Hepatocyte (in vitro differentiated cells): ENCODE measurements around the gene FAM83F. TPM values are rescaled to one million over a fixed set of nuclear protein-coding genes. Genes with fewer than 3 reads are reported as not detected.

Experiments
- DNase-seq: peaks from one replicate; pipeline ENCODE4 v3.0.0-alpha.2; 2016; ENCODE audit warnings: low spot score
- H2AFZ ChIP-seq: fragments of 200-600 bp; sonication (generic); 2 replicates; pipeline ENCODE4 v1.6.0; 2016; ENCODE audit warnings: antibody characterized with exemption, mild to moderate bottlenecking
- H3K27ac ChIP-seq: fragments of 200-600 bp; sonication (generic); 2 replicates; pipeline ENCODE4 v1.5.1; 2016; ENCODE audit warnings: mild to moderate bottlenecking
- H3K27me3 ChIP-seq: fragments of 200-600 bp; sonication (generic); 2 replicates; pipeline ENCODE4 v1.6.1; 2016
- H3K36me3 ChIP-seq: fragments of 200-600 bp; sonication (generic); replicated peaks from 2 replicates; pipeline ENCODE4 v1.5.1; 2016; ENCODE audit warnings: low read depth; ENCODE audit not compliant: insufficient read depth
- H3K4me1 ChIP-seq: fragments of 200-600 bp; sonication (generic); 2 replicates; pipeline ENCODE4 v1.5.1; 2016; ENCODE audit warnings: mild to moderate bottlenecking, moderate library complexity; ENCODE audit not compliant: insufficient read depth
- H3K4me2 ChIP-seq: fragments of 200-600 bp; sonication (generic); 2 replicates; pipeline ENCODE4 v1.6.0; 2016
- H3K4me3 ChIP-seq: fragments of 200-600 bp; sonication (generic); 2 replicates; pipeline ENCODE4 v1.5.1; 2016; ENCODE audit warnings: mild to moderate bottlenecking
- H3K79me2 ChIP-seq: fragments of 200-600 bp; sonication (generic); 2 replicates; pipeline ENCODE4 v1.6.0; 2017; ENCODE audit warnings: mild to moderate bottlenecking
- H3K9me2 ChIP-seq: fragments of 200-600 bp; sonication (generic); replicated peaks from 2 replicates; pipeline ENCODE4 v1.6.0; 2017; ENCODE audit warnings: mild to moderate bottlenecking; ENCODE audit not compliant: insufficient read depth
- H3K9me3 ChIP-seq: fragments of 200-600 bp; sonication (generic); 2 replicates; pipeline ENCODE4 v1.5.1; 2016; ENCODE audit warnings: low read depth, mild to moderate bottlenecking
- H4K20me1 ChIP-seq: fragments of 200-600 bp; sonication (generic); 2 replicates; pipeline ENCODE4 v1.6.0; 2016; ENCODE audit warnings: mild to moderate bottlenecking; ENCODE audit not compliant: insufficient read depth, poor library complexity, severe bottlenecking
- CTCF ChIP-seq: fragments of 200-600 bp; sonication (generic); IDR thresholded peaks from 2 replicates; pipeline ENCODE4 v1.5.1; 2016; ENCODE audit warnings: antibody characterized with exemption, mild to moderate bottlenecking; ENCODE audit not compliant: poor library complexity
- EZH2 ChIP-seq: fragments of 200-600 bp; sonication (generic); IDR thresholded peaks from 2 replicates; pipeline ENCODE4 v1.6.1; 2016; ENCODE audit warnings: antibody characterized with exemption, mild to moderate bottlenecking, borderline replicate concordance
- EZH2phosphoT487 ChIP-seq: fragments of 200-600 bp; sonication (generic); IDR thresholded peaks from one replicate; pipeline ENCODE4 v1.6.1; 2018; ENCODE audit warnings: antibody characterized with exemption, mild to moderate bottlenecking, low read depth, moderate library complexity; ENCODE audit not compliant: unreplicated experiment, severe bottlenecking
- WGBS: methylation state at CpG from one replicate; pipeline ENCODE4 v1.1.6; 2016; ENCODE audit warnings: low lambda C conversion rate; ENCODE audit errors: missing lambda C conversion rate; 5-methylcytosine and 5-hydroxymethylcytosine counted together
- polyA plus RNA-seq: library from polyadenylated mRNA; unstranded; fragments of >200 nt; fragmentation: Nextera tagmentation; extraction: Ambion mirVana; gene quantifications from 2 replicates; pipeline ENCODE4 v1.2.1, GENCODE V29; 2016
- total RNA-seq: library from RNA; depleted of rRNA; stranded (reverse); fragments of >200 nt; gene quantifications from 2 replicates; pipeline ENCODE4 v1.2.3, GENCODE V29; 2014

The FAM83F gene
- total and polyA plus RNA-seq, 2 experiments from 2014 or later: 10.8 to 12.8 TPM

- Histone ChIP-seq H3K4me3 (no peak overlapping the region), H3K4me1 (no peaks in the 10 kb centered on the region), H3K27me3 (peaks cover 11% of the 10 kb centered on the region), H4K20me1 (no peaks in the 10 kb centered on the region), H3K9me3 (no peaks in the 10 kb centered on the region), H3K9me2 (no peaks in the 10 kb centered on the region), H3K4me2 (no peak overlapping the region), H2AFZ (no peak overlapping the region), H3K79me2 (no peaks in the 10 kb centered on the region), H3K27ac (no peak overlapping the region), H3K36me3 (no peaks in the 10 kb centered on the region)
- DNase-seq: no peak
- 84% methylated on average over 6 of the region's 6 CpGs for WGBS
- TF ChIP-seq CTCF (no peak), EZH2phosphoT487 (no peak), EZH2 (no peak)
Observed at GRCh38 chr22:39980596-39980995, 14.2 kb upstream of the FAM83F start.

GRCh38 chr22:39983346-39983745 lies 11.4 kb upstream of the FAM83F start:
- H3K9me2 ChIP-seq: no peaks in the 10 kb centered on the region
- H3K79me2 ChIP-seq: no peaks in the 10 kb centered on the region

GRCh38 chr22:39984006-39984405 lies 10.7 kb upstream of the FAM83F start:
- 55% methylated on average over 2 of the region's 2 CpGs for WGBS
- Histone ChIP-seq H4K20me1 (no peaks in the 10 kb centered on the region), H3K79me2 (no peaks in the 10 kb centered on the region), H3K4me1 (no peaks in the 10 kb centered on the region), H3K4me3 (no peak overlapping the region), H3K9me2 (no peaks in the 10 kb centered on the region), H3K4me2 (no peak overlapping the region), H3K9me3 (no peaks in the 10 kb centered on the region), H2AFZ (no peak overlapping the region), H3K36me3 (no peaks in the 10 kb centered on the region), H3K27ac (no peak overlapping the region), H3K27me3 (no peaks in the 10 kb centered on the region)
- no peak for DNase-seq
- TF ChIP-seq CTCF: no peak
- no peak for TF ChIP-seq EZH2
- TF ChIP-seq EZH2phosphoT487: no peak

More at GRCh38 chr22:39983346-39983745, 11.4 kb upstream of the FAM83F start:
- Histone ChIP-seq H3K4me3 (no peak overlapping the region), H4K20me1 (no peaks in the 10 kb centered on the region), H2AFZ (no peak overlapping the region), H3K27ac (no peak overlapping the region), H3K9me3 (no peaks in the 10 kb centered on the region), H3K27me3 (no peaks in the 10 kb centered on the region), H3K4me2 (no peak overlapping the region), H3K36me3 (no peaks in the 10 kb centered on the region), H3K4me1 (no peaks in the 10 kb centered on the region)
- TF ChIP-seq EZH2 (no peak), CTCF (no peak), EZH2phosphoT487 (no peak)
- no peak for DNase-seq
- WGBS: 96% methylated on average over 4 of the region's 4 CpGs

- Histone ChIP-seq H3K4me1 (no peaks in the 10 kb centered on the region), H3K4me3 (no peak overlapping the region), H3K27me3 (no peaks in the 10 kb centered on the region), H4K20me1 (no peaks in the 10 kb centered on the region), H3K79me2 (no peaks in the 10 kb centered on the region), H2AFZ (no peak overlapping the region), H3K4me2 (no peak overlapping the region), H3K36me3 (no peaks in the 10 kb centered on the region), H3K27ac (no peak overlapping the region), H3K9me2 (no peaks in the 10 kb centered on the region), H3K9me3 (no peaks in the 10 kb centered on the region)
- WGBS: 100% methylated on average over 2 of the region's 2 CpGs
- DNase-seq: no peak
- TF ChIP-seq CTCF: no peak
- TF ChIP-seq EZH2: no peak
- TF ChIP-seq EZH2phosphoT487: no peak
Observed at GRCh38 chr22:39984746-39985145, 10.0 kb upstream of the FAM83F start.
